ENCODE results near the gene PPDPF.

PPDPF gene

GRCh38 chr20:63538204-63539091 lies 17.9 kb downstream of the PPDPF start:
- DNase-seq (ENCODE audit: low read depth) = no peak

DNA sequence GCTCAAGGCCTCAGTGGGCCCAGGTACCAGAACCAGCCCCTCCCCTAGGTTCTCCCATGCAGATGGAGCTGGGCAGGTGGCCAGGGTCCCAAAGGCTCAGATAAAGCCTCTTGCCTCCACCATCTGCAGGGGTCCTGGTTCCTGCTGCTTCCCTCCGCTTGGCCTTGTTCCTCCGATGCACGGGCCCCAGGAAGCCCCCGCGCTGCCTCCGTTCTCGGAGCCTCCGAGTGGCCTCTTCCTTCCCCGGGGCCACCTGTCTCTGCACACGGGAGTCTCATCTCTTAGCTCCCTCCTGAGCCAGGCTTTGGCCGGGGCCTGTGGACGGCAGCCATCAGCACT lies 18.5 kb downstream of the PPDPF start:
- DNase-seq (ENCODE audit: low read depth) = no peak

- DNase-seq (ENCODE audit: low read depth) = no peak
Observed at GRCh38 chr20:63539441-63540370, 19.1 kb downstream of the PPDPF start.

DNA sequence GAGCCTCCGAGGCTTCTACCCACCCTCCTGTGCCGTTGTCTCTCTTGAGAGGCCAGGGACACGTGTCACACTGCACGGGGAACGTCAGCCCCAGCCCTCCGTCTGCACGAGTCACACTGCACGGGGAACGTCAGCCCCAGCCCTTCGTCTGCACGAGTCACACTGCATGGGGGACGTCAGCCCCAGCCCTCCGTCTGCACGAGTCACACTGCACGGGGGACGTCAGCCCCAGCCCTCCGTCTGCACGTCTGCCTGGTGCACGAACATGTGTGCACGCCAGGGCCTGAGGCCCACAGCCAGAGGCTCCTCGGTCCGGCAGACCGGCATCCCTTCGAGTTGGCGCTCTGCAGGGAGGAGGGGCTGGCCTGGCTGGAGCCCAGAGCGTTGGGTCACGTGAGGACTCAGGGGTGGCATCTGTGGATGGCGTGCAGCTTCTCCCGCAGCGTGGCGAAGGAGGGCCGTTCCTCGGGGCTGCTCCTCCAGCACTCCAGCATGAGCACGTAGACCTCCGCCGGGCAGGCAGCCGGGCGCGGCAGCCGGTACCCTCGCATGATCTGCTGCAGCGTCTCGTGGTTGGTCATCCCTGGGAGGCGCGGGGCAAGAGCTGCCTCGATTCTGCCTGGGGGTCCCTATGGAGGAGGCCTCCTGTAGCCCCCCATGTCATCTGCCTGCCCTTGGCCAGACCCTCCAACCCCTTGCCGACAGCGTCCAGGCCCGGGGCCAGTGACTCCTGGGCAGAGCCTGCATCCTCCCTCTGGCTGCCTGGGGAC lies 20.0 kb downstream of the PPDPF start:
- DNase-seq (ENCODE audit: low read depth) = no peak

- no peak for DNase-seq (ENCODE audit: low read depth)
Observed at GRCh38 chr20:63541371-63541770, 20.8 kb downstream of the PPDPF start.

- no peak for DNase-seq (ENCODE audit: low read depth)
Observed at GRCh38 chr20:63542031-63542559, 21.5 kb downstream of the PPDPF start.

DNA sequence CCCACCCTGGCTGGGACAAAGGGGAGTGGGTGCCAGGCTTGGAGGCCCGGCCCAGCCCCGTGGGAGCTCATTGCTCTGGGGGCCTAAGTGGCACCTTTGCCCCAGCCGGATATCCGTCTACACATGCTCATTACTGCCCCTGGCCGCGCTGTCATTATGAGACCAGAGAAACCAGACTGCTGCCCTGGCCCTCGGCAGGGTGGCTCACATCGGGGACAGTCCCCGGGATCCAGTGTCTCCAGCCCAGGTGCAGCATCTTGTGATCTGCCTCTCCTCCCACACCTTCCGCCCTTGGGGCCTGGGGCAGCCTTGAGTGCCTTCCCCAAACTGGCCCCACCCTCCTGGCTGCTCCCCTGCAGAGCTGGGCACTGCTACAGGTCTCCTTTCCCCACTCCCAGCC lies 22.1 kb downstream of the PPDPF start:
- no peak for DNase-seq (ENCODE audit: low read depth)

DNA sequence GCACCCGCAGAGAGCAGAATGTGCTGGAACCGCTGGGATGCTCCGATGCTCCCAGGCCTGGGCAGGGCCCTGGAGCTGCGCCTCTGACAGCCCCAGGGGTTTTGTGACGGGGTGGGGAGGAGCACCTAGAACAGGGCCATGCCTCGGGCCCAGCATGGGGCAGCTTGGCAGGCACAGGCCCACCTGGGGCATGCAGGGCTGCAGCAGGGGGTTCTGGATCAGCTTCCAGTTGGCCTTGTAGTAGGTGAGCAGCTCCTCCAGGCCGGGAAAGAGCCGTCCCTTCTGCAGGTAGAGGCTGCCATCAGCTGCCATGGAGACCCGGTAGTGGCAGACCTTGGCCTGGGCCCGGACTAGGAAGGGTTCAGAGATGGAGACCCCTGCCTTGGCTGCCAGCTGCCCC lies 22.6 kb downstream of the PPDPF start:
- DNase-seq (ENCODE audit: low read depth) = no peak

- DNase-seq (ENCODE audit: low read depth) = no peak
Observed at GRCh38 chr20:63543733-63544132, 23.2 kb downstream of the PPDPF start.

GRCh38 chr20:63544241-63544957 lies 23.8 kb downstream of the PPDPF start:
- DNase-seq (ENCODE audit: low read depth) = no peak

DNA sequence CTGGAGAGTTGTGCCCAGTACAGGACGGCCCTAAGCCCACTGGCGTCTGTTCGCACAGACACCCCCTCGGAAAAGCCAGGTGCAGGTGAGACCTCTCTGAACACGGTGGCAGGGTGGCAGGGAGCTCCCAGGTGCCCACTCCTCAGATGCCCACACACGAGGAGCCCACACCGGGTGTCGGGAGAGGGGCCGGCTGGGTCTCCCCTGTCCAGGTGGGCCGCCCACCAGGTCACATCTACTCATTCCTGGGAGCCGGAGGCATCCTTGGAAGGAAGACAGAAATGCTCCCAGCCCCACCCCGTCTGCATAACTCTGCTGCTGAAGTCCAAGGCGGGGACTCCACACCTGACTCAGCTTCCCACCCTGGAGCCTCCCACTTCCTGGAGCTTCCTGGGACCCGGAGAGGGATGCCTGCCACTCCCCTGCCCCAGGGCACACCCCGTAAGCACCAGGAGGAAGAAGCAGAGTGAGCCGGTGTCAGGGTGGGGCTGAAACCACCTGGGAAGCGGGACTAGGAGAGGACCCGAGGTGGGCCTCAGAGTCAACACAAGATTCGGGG lies 24.5 kb downstream of the PPDPF start:
- no peak for DNase-seq (ENCODE audit: low read depth)

GRCh38 chr20:63545814-63546213 lies 25.2 kb downstream of the PPDPF start:
- no peak for DNase-seq (ENCODE audit: low read depth)

DNA sequence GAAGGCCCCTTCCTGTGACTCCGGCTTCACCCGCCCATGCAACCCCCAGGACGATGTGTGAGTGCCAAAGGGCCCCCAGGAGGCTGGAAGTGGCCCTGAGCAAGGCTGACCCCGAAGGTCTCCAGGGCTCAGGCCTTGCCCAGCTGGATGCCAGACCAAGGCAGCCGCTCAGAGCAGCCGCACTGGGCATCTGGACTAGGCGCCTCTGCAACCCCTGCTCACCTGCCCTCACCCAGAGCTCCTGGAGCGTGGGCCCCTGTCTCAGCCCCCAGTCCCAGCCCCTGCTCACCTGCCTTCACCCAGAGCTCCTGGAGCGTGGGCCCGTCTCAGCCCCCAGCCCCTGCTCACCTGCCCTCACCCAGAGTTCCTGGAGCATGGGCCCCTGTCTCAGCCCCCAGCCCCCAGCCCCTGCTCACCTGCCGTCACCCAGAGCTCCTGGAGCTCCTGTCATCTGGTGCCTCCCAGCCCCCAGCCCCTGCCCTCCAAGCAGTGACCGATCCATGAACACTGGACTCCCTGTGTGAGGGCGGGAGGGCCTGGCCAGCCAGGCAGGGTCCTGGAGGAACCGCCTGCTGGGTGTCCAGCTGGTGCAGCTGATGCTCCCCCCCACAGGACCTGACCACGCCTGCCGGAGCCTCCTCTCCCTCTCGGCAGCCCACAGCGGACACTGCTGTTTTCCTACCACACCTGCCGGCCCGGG lies 25.8 kb downstream of the PPDPF start:
- DNase-seq (ENCODE audit: low read depth) = no peak

GRCh38 chr20:63546956-63547724 lies 26.6 kb downstream of the PPDPF start:
- no peak for DNase-seq (ENCODE audit: low read depth)

DNA sequence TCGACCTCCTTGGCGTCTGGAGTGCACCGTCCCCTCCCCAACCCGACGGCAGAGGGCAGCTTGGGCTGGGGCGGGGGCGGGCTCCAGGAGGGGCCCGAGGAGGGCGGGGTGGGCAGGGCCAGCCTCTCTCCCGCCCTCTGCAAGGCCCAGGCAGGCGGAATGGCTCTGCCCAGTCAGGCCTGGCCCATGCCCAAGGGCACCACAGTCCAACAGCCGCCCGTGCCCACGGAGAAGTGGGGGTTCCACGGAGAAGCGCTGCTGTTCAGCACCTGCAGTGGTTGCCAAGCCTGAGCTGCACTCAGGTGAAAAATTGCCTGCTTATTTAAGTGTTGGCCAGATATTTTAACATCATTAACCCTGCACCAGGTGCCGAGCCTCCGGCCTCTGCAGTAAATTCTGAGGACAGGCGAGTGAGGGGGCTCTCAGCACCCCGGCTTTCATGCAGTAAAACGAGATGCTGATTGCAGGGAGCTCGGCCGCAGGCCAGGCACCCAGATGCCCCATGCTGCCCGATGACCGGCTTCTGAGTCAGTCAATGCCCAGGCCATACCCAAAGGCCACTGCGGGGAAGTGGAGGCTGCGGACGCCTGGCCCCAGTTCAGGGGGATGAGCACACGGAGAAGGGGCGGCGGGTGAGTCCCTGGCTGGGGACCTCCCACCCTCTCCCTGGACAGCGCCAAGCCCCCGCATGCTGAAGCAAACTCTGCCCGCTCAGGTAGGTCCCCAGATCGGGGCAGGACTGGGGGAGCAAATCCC lies 27.3 kb downstream of the PPDPF start, which contains the start of gene SRMS:
TSS of gene SRMS (minus strand) at position 25 of the 756 bp plus-strand sequence. CDS start 286 bp downstream, outside the sequence.
- no peak for DNase-seq (ENCODE audit: low read depth)

- no peak for DNase-seq (ENCODE audit: low read depth)
Observed at GRCh38 chr20:63548542-63548941, 28.0 kb downstream of the PPDPF start.

- no peak for DNase-seq (ENCODE audit: low read depth)
Observed at GRCh38 chr20:63549019-63549418, 28.5 kb downstream of the PPDPF start.

GRCh38 chr20:63549679-63550282 lies 29.2 kb downstream of the PPDPF start:
- no peak for DNase-seq (ENCODE audit: low read depth)

Measured in activated T-cell treated with anti-CD3 and anti-CD28 coated beads for 24 hours (primary cell).